Effector memory CD8-positive, alpha-beta T cell (primary cell): ENCODE data around the gene KIF5C.

Experiments
- ATAC-seq: fragments of 150-1000 bp; cut with Tn5 transposase; replicated peaks from 2 replicates; pipeline ENCODE4 v1.10.0; 2021; ENCODE audit warnings: mild to moderate bottlenecking, moderate library complexity
- DNase-seq, 3 experiments: peaks; one replicate each; pipeline ENCODE4 v3.0.0; 2021
- H3K27ac Mint-ChIP-seq, 2 donors: one replicate each; pipeline ENCODE4 v1.8.0; 2022; ENCODE audit warnings: mild to moderate bottlenecking in 2 of 2, mixed read lengths in 2 of 2, moderate library complexity in 2 of 2
- H3K27me3 Mint-ChIP-seq, 2 donors: one replicate each; pipeline ENCODE4 v1.8.0; 2022; ENCODE audit warnings: mixed read lengths in 2 of 2
- H3K36me3 Mint-ChIP-seq: one replicate; pipeline ENCODE4 v1.8.0; 2022; ENCODE audit warnings: mild to moderate bottlenecking, moderate library complexity, mixed read lengths; ENCODE audit not compliant: insufficient read depth
- H3K4me1 Mint-ChIP-seq, 2 donors: one replicate each; pipeline ENCODE4 v1.8.0; 2022; ENCODE audit warnings: low read depth in 2 of 2, mixed read lengths in 2 of 2
- H3K4me3 Mint-ChIP-seq, 2 donors: one replicate each; pipeline ENCODE4 v1.8.0; 2022; ENCODE audit warnings: mild to moderate bottlenecking in 2 of 2, mixed read lengths in 2 of 2, moderate library complexity in 2 of 2
- H3K9me3 Mint-ChIP-seq, 2 donors: one replicate each; pipeline ENCODE4 v1.8.0; 2022; ENCODE audit warnings: mixed read lengths in 2 of 2

The KIF5C gene

DNA sequence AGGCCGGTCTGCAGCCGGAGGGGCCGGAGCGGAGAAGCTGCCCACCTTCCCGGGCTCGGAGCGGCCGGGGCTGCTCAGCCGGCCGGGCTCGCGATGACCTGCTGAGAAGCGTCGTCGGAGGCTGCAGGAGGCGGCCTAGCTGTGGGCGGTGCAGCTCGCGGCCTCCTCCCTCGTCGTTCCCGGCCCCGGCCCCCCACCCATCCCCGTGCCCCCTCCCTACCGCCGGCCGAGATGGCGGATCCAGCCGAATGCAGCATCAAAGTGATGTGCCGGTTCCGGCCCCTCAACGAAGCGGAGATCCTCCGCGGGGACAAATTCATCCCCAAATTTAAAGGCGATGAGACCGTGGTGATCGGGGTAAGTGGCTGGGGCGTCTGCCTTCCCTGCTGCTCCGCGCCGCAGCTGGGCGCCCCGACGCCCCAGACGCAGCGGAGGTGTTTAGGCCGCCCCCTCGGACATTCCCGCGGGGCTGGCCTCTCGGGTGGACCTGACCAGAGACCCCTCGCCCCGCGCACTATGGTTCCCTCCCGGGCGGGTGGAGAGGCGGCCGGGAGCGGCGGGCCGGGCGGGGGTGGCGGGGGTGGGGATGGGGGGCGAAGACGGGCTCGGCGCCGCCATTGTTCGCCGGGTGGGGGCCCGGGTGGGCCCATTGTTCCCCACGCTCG is 492 bp downstream of the KIF5C start:
- peak overlapping the region; percentile 78 to 84 for H3K4me3 Mint-ChIP-seq
- no peaks in the 10 kb centered on the region for H3K9me3 Mint-ChIP-seq
- peaks cover 0 to 17% of the 10 kb centered on the region in 2 donors for H3K4me1 Mint-ChIP-seq
- no peak for DNase-seq
- ATAC-seq, result peak; percentile 12
- H3K27me3 Mint-ChIP-seq, result peaks cover 40% of the 10 kb centered on the region in 2 donors
- H3K36me3 Mint-ChIP-seq, result peaks cover 4% of the 10 kb centered on the region
- peak overlapping the region in 1 of 2 donors; percentile 80 for H3K27ac Mint-ChIP-seq

DNA sequence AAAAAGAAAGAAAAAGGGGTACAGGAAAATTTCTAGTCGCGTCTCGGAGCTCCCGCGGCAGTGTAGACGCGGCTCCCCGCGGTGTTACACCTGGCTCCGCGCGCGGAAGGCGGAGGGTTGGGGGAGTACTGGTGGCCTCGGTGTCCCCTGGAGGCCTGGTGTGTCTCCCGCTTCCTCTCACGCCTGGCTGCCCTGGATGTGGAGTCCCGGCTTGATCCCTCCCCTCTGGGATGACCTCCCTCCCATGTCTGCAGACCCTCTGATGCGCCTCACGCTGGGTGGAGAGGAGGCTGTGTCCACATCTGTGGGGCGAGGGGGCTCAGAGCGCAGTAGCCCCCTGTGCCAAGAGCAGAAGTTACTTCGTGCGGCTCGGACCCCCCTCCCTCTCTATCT is 1.2 kb downstream of the KIF5C start:
- peak; percentile 14 for ATAC-seq
- Mint-ChIP-seq H3K9me3 (no peaks in the 10 kb centered on the region), H3K4me1 (peaks cover 0 to 18% of the 10 kb centered on the region in 2 donors), H3K27me3 (peaks cover 37 to 39% of the 10 kb centered on the region in 2 donors), H3K4me3 (peak overlapping the region; percentile 78 to 84), H3K36me3 (peaks cover 4% of the 10 kb centered on the region), H3K27ac (peak overlapping the region; percentile 49 to 80)
- no peak for DNase-seq

DNA sequence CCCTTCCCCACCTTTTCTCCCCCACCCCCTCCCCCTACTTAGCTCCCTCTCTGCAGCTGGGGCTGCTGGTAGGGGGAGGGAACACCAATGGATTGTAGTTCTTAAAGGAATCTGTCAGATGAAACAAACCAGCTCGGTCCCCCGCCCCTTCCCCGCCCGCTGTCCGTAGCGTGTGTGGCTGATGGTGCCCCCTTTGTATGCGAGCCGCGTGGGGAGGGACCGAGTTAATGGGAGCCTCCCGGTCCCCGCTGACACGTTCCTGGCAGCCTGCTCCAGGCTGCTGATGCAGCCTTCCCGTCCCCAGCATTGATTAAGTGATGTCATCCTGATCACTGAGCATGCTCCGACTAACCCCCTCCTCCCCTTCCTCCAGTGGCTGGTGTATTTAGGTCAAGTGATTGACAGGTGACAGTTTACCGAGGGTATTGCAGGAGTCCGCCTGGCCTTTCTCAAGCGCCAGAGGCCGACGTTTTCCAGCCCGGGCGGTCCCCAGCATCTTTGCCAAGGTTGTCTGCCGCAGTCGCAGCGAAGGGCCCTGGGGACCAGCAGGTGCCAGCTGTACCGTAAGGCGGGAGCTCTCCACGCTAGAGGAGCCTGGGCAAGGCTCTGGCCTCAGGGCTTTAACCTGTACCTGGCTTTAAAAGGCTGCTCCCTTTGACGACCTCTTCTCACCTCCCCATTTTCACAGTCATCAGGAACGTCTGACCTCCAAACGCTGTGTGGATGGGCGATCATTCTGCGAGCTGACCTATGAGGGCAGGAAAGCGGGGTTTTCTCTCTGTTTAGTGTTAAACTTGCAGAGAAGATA is 1.8 kb downstream of the KIF5C start:
- peak; percentile 58 for ATAC-seq
- DNase-seq, result peak; percentile 24 to 63 (median 60)
- peaks cover 4% of the 10 kb centered on the region for H3K36me3 Mint-ChIP-seq
- H3K4me1 Mint-ChIP-seq, result peaks cover 0 to 18% of the 10 kb centered on the region in 2 donors
- H3K9me3 Mint-ChIP-seq, result no peaks in the 10 kb centered on the region
- H3K27me3 Mint-ChIP-seq, result peaks cover 33 to 35% of the 10 kb centered on the region in 2 donors
- H3K27ac Mint-ChIP-seq, result peak overlapping the region in 1 of 2 donors; percentile 80
- H3K4me3 Mint-ChIP-seq, result peak overlapping the region; percentile 78 to 84

DNA sequence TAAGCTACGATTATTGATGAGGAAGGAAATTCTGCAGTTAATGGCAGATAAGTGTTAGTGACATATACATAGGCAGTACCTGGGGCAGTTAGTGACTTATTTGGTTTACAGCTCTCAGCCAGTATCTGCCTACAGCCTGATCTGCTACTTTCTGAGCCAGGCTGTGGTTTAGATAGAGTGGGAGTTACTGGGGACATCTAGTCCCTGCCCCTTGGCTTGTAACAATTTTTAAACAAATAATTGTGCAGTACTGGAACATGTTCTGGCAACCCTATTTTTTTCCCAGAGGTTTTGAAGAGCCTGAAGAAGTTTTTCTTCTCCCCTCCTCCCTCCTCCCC is 2.3 kb downstream of the KIF5C start:
- H3K36me3 Mint-ChIP-seq, result peaks cover 4% of the 10 kb centered on the region
- H3K27ac Mint-ChIP-seq, result peak overlapping the region in 1 of 2 donors; percentile 80
- ATAC-seq, result no peak
- peaks cover 27 to 30% of the 10 kb centered on the region in 2 donors for H3K27me3 Mint-ChIP-seq
- peaks cover 0 to 20% of the 10 kb centered on the region in 2 donors for H3K4me1 Mint-ChIP-seq
- H3K4me3 Mint-ChIP-seq, result peak overlapping the region; percentile 78 to 84
- DNase-seq, result no peak
- H3K9me3 Mint-ChIP-seq, result no peaks in the 10 kb centered on the region

DNA sequence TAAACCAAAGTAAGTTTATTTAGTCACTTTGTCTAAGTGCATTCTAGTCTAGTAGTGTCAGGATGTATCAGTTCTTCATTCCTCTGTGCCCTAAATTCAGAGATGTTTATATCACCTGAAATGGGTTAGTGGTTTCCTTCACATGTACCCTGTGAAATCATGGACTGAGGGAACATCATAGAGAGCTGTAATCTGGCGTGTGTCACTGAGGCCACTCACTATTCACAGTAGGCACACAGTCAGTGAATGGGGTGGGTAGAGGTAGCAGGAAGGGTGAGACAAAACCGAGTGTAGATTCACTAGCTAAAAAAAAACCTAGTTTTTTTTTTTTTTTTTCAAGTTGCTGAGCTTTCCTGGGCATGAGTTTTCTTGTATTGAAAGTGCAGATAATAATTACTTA is 5.6 kb downstream of the KIF5C start:
- no peak overlapping the region for H3K4me3 Mint-ChIP-seq
- peak; percentile 67 for ATAC-seq
- peak in 1 of 3 experiments; percentile 14 for DNase-seq
- no peak overlapping the region for H3K27ac Mint-ChIP-seq
- peaks cover 0 to 22% of the 10 kb centered on the region in 2 donors for H3K4me1 Mint-ChIP-seq
- H3K36me3 Mint-ChIP-seq, result peaks cover 4% of the 10 kb centered on the region
- H3K27me3 Mint-ChIP-seq, result peaks cover 11 to 38% of the 10 kb centered on the region in 2 donors
- H3K9me3 Mint-ChIP-seq, result no peaks in the 10 kb centered on the region

DNA sequence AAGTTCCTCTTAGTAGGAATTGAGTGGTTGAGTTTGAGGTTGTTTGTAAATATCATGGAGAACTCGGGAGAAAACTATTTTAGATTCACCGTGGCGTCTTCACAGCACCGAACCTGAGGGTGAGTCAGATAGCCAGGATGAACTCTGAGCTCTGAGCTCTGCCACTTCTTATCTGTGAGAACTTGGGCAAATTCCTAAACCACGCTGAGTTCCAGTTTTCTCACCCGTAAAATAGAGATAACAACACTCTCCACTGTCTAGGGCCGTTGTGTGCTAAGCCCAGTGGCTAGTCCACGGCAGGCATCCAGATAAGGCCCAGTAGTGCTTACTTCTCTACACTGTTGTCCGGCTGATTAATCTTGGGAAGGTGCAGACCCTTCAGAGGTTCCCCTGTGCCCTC is 7.0 kb downstream of the KIF5C start:
- no peak overlapping the region for H3K27ac Mint-ChIP-seq
- no peaks in the 10 kb centered on the region for H3K9me3 Mint-ChIP-seq
- DNase-seq, result no peak
- H3K36me3 Mint-ChIP-seq, result peaks cover 3% of the 10 kb centered on the region
- peaks cover 2 to 43% of the 10 kb centered on the region in 2 donors for H3K27me3 Mint-ChIP-seq
- H3K4me3 Mint-ChIP-seq, result no peak overlapping the region
- ATAC-seq, result no peak
- H3K4me1 Mint-ChIP-seq, result peaks cover 0 to 13% of the 10 kb centered on the region in 2 donors

DNA sequence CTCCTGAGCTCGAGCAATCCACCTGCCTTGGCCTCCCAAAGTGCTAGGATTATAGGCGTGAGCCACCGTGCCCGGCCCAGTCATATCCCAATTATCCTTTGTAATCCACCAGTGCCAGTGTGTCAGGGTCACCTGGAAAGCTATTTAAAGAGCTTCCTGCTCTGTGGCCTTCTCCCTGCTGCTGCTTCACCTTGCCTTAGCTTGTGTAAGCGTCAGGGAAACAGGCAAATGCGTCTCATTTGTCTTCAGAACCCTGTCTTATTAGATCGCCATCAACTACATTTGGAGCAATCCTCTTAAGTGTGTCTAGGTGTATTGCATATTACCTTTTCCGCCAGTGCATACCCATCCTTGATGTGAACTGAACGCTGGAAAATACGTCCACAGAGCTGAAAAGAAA is 10.2 kb downstream of the KIF5C start:
- H3K27me3 Mint-ChIP-seq, result peaks cover 16 to 47% of the 10 kb centered on the region in 2 donors
- ATAC-seq, result no peak
- DNase-seq, result no peak
- no peak overlapping the region for H3K4me3 Mint-ChIP-seq
- H3K4me1 Mint-ChIP-seq, result peaks cover 10 to 11% of the 10 kb centered on the region in 2 donors
- H3K27ac Mint-ChIP-seq, result no peak overlapping the region
- H3K9me3 Mint-ChIP-seq, result no peaks in the 10 kb centered on the region
- H3K36me3 Mint-ChIP-seq, result peaks cover 3% of the 10 kb centered on the region

DNA sequence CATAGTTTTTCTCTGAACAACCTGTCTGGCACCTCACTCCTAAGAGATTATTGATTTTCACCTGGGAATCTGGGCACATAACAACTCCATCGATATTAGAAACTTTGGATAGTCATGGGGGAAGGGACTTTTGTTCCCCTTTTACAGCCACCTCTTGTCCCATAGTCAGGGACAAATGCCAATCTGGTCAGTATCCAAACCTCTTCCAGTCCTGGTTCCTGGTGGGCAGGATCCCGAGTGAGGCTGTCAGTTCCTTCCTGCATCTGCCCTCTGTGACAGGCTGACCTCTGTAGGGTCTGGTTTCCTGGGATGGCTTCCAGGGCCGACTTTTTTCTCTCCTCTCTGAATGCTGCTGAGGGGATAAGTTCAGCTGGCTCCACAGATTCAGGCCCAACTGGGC is 11.0 kb downstream of the KIF5C start:
- DNase-seq (no peak), ATAC-seq (no peak)
- H3K4me1 Mint-ChIP-seq, result peaks cover 10 to 11% of the 10 kb centered on the region in 2 donors
- no peak overlapping the region for H3K4me3 Mint-ChIP-seq
- H3K27ac Mint-ChIP-seq, result peak overlapping the region in 1 of 2 donors; percentile 64
- peaks cover 16 to 53% of the 10 kb centered on the region in 2 donors for H3K27me3 Mint-ChIP-seq
- no peaks in the 10 kb centered on the region for H3K9me3 Mint-ChIP-seq
- peaks cover 3% of the 10 kb centered on the region for H3K36me3 Mint-ChIP-seq

DNA sequence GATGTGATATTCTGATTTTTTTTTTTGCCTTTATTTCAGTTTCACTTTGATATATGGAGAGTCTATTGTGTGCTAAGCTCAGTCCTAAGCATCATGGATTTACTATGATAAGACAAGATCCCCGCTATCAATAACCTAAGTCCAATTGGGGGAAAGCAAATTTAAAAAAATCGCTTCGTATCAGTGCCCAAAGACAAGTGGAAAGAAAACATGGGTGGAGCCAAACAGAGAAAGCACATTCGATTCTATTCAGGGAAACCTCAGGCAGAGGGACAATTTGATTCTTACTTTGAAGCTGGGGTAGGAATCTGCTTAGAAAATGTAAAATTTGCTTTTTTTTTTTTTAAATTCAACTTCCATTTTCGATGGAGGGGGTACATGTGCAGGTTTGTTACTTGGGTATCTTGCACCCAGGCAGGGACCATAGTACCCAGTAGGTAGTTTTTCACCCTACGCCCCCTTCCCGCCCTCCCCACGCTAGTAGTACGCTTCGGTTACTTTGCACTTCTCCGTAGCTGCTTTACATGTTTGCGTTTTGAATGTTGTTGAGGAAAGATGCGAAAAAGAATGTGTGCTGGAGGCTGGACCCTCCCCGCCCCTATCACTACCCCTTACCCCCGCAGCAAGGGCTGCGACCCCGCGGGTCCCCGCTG is 12.4 kb downstream of the KIF5C start:
- Mint-ChIP-seq H3K4me3 (peak overlapping the region; percentile 68 to 78), H3K27me3 (peaks cover 16 to 56% of the 10 kb centered on the region in 2 donors), H3K4me1 (peaks cover 8 to 11% of the 10 kb centered on the region in 2 donors), H3K27ac (peak overlapping the region in 1 of 2 donors; percentile 70), H3K36me3 (peaks cover 3% of the 10 kb centered on the region), H3K9me3 (no peaks in the 10 kb centered on the region)
- DNase-seq (no peak), ATAC-seq (peak; percentile 54)

DNA sequence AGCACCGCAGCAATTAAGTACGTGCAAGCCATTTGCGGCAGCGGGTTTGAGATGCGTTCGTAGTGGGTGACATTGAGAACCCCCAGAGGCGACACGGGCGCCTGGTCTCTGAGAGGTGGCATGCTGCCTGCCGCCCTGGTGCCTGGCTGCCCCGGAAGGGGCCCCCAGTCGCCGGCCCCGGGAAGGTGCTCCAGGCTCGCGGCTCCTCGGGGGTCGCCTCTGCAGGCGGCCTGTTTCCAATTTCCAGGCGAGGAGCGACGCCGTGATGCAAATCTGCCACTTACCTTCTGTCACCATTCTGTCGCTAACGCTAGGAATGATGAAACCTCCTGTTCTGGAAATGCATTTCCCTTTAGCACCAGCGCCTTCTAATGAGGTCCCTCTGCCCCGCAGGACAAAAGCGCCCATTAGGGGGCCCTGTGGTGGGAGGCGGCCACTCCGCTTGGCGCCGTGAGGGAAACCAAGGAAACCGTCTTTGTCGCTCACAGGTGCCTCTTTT is 13.0 kb downstream of the KIF5C start:
- Mint-ChIP-seq H3K36me3 (peaks cover 3% of the 10 kb centered on the region), H3K4me1 (peaks cover 6 to 11% of the 10 kb centered on the region in 2 donors), H3K4me3 (peak overlapping the region; percentile 68 to 78), H3K9me3 (peaks cover 0 to 2% of the 10 kb centered on the region in 2 donors), H3K27ac (peak overlapping the region in 1 of 2 donors; percentile 70), H3K27me3 (peaks cover 16 to 59% of the 10 kb centered on the region in 2 donors)
- DNase-seq, result no peak
- peak; percentile 72 for ATAC-seq

DNA sequence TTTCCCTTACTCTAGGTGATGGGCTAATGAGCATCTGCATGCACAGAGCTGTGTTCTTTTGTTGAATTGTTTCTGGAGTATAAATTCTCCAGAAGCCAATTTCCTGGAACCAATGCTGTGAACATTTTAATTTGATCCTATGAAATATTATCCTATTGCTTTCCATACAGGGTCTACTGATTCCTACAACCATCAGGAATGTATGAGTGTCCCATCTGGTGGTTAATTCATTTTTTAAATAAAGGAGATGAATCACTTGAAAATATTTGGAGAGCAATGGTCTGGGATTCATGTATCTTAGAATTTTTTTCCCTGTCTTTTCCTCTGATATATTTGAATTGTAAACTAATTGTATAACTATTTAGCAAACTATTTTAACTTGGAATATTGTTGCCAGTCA is 14.0 kb downstream of the KIF5C start:
- H3K9me3 Mint-ChIP-seq, result peaks cover 0 to 8% of the 10 kb centered on the region in 2 donors
- peak overlapping the region in 1 of 2 donors; percentile 70 for H3K27ac Mint-ChIP-seq
- ATAC-seq (no peak), DNase-seq (no peak)
- H3K27me3 Mint-ChIP-seq, result peaks cover 16 to 68% of the 10 kb centered on the region in 2 donors
- peak overlapping the region; percentile 68 to 78 for H3K4me3 Mint-ChIP-seq
- peaks cover 13 to 14% of the 10 kb centered on the region in 2 donors for H3K4me1 Mint-ChIP-seq
- peaks cover 3% of the 10 kb centered on the region for H3K36me3 Mint-ChIP-seq

DNA sequence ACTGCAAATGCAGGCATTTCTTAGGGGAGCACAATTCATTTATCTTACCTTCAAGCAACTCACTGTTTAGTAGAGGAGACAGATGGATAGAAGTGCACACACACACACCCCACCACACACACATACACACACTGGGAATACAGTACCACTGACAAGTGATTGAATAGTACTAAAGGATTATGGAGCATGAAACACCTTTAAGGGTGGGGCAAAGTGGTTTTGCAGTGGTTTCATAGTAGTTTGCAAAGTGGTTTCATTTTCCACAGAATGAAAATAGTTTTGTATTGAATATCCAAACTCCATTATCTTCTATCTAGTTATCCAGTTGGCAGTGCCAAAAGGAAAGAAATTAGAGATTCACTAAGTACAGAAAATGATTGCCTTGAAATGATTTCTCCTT is 18.9 kb downstream of the KIF5C start:
- ATAC-seq, result no peak
- Mint-ChIP-seq H3K4me3 (no peak overlapping the region), H3K27me3 (peaks cover 8 to 31% of the 10 kb centered on the region in 2 donors), H3K9me3 (peaks cover 0 to 8% of the 10 kb centered on the region in 2 donors), H3K4me1 (peaks cover 3 to 11% of the 10 kb centered on the region in 2 donors), H3K27ac (no peak overlapping the region), H3K36me3 (no peaks in the 10 kb centered on the region)
- DNase-seq, result no peak

DNA sequence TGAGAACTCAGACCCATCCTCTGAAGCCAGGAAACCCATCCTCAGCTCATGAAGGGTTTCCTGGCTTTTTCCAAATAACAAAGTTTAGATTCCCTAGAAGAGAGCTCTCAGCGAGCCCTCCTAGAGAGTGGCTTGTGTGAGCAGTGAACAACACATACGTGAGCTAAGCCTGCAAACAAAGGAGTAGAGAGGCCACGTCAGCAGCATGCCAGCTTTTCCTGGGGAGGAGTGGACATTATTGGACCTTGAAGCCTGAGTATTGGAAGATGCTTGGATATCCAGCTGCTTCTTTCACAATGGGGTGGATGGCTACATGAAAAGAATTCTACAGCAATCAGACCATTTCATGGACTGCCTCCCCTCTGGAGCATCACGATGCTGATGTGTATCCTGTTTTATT is 21.1 kb downstream of the KIF5C start:
- no peak overlapping the region for H3K4me3 Mint-ChIP-seq
- H3K27ac Mint-ChIP-seq, result no peak overlapping the region
- peaks cover 3 to 6% of the 10 kb centered on the region in 2 donors for H3K4me1 Mint-ChIP-seq
- ATAC-seq (no peak), DNase-seq (no peak)
- H3K27me3 Mint-ChIP-seq, result peaks cover 0 to 24% of the 10 kb centered on the region in 2 donors
- H3K36me3 Mint-ChIP-seq, result peaks cover 2% of the 10 kb centered on the region
- H3K9me3 Mint-ChIP-seq, result peaks cover 0 to 8% of the 10 kb centered on the region in 2 donors
